Measurements from ENCODE around the gene ISM1. TPM values are rescaled to one million over a fixed set of nuclear protein-coding genes. Genes with fewer than 3 reads are reported as not detected.
A peak's percentile ranks its signal among the peaks of the same experiment; 100 is the strongest.

The ISM1 gene
- total and polyA plus RNA-seq, 2 of the 13 experiments (the other 11 are each of a cell fraction or from before 2014, with no cell fraction given): 0.40 to 1.4 TPM

- no peak for TF ChIP-seq ZNF496 (CRISPR knock-in tag; IDR thresholded peaks at IDR 0.05; ENCODE audit: insufficient replicate concordance)
- no peak for TF ChIP-seq CAMTA2 (CRISPR knock-in tag; IDR thresholded peaks at IDR 0.05; ENCODE audit: borderline replicate concordance)
- TF ChIP-seq KAT7 (CRISPR knock-in tag; IDR thresholded peaks at IDR 0.05; ENCODE audit: borderline replicate concordance): no peak
- peak in 1 of 2 experiments; percentile 86; a peak in 2 of 4 replicates for TF ChIP-seq ATF4 (CRISPR knock-in tag; IDR thresholded peaks at IDR 0.05)
- no peak for TF ChIP-seq RFX3 (CRISPR knock-in tag; IDR thresholded peaks at IDR 0.05)
- TF ChIP-seq SP2 (CRISPR knock-in tag; IDR thresholded peaks at IDR 0.05): no peak
- TF ChIP-seq REST (IDR thresholded peaks at IDR 0.05; ENCODE audit: borderline replicate concordance in 1 of 2, low read depth in 1 of 2, low read length in 2 of 2): peak in 1 of 2 experiments; percentile 83; a peak in 2 of 4 replicates
- TF ChIP-seq MTA3 (CRISPR knock-in tag; IDR thresholded peaks at IDR 0.05): no peak
- peak; percentile 95; the same call in 1 of the 2 replicates for TF ChIP-seq ZBTB34 (CRISPR knock-in tag; IDR thresholded peaks at IDR 0.05)
- TF ChIP-seq ZBTB25 (CRISPR knock-in tag; IDR thresholded peaks at IDR 0.05): peak; percentile 98
- no peak for TF ChIP-seq RBM39 (IDR thresholded peaks at IDR 0.05; ENCODE audit: low read depth, low read length, poor library complexity, severe bottlenecking)
- peak; percentile 99 for TF ChIP-seq NKX3-1 (CRISPR knock-in tag; IDR thresholded peaks at IDR 0.05)
- TF ChIP-seq ZNF382 (CRISPR knock-in tag; IDR thresholded peaks at IDR 0.05; ENCODE audit: borderline replicate concordance): no peak
- TF ChIP-seq ZGPAT (CRISPR knock-in tag; IDR thresholded peaks at IDR 0.05): peak; percentile 100
- TF ChIP-seq MNT (IDR thresholded peaks at IDR 0.05): no peak
- TF ChIP-seq ZNF263 (CRISPR knock-in tag; IDR thresholded peaks at IDR 0.05): peak; percentile 54; the same call in 1 of the 2 replicates
- no peak for TF ChIP-seq ZNF501 (CRISPR knock-in tag; IDR thresholded peaks at IDR 0.05)
These were observed 22.8 kb downstream of the ISM1 start (continued) for GRCh38 chr20:13243826-13244376.

Data from HepG2 (cell line).